ENCODE results near the gene DGKD.

Gene DGKD

DNA sequence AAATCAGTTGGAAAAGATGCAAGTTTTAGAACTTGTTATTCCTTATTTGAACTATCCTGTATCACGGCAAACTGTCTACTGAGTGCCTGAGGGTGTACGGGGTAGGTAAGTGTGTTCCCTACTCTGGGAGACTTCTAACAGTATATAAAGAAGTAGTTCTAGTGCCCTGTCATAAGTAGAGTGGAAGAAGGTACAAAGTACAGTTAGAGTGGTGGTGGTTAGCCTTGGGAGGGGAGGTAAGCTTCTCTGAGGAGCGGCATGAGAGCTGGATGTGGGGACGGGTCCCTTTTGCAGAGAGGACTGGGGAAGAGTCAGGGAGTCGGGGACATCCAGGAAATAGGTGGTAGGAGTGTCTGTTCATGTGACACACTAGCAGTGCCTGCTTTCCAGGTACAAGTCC lies 48.5 kb downstream of the DGKD start:
- no peak for DNase-seq (ENCODE audit: low read depth)
- H3K4me3 ChIP-seq (ENCODE audit: low read length): no peak overlapping the region
- TF ChIP-seq, protein P1, sequence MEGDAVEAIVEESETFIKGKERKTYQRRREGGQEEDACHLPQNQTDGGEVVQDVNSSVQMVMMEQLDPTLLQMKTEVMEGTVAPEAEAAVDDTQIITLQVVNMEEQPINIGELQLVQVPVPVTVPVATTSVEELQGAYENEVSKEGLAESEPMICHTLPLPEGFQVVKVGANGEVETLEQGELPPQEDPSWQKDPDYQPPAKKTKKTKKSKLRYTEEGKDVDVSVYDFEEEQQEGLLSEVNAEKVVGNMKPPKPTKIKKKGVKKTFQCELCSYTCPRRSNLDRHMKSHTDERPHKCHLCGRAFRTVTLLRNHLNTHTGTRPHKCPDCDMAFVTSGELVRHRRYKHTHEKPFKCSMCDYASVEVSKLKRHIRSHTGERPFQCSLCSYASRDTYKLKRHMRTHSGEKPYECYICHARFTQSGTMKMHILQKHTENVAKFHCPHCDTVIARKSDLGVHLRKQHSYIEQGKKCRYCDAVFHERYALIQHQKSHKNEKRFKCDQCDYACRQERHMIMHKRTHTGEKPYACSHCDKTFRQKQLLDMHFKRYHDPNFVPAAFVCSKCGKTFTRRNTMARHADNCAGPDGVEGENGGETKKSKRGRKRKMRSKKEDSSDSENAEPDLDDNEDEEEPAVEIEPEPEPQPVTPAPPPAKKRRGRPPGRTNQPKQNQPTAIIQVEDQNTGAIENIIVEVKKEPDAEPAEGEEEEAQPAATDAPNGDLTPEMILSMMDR (conservative IDR thresholded peaks at IDR 0.05; ENCODE audit: low read depth, low read length): no peak

DNA sequence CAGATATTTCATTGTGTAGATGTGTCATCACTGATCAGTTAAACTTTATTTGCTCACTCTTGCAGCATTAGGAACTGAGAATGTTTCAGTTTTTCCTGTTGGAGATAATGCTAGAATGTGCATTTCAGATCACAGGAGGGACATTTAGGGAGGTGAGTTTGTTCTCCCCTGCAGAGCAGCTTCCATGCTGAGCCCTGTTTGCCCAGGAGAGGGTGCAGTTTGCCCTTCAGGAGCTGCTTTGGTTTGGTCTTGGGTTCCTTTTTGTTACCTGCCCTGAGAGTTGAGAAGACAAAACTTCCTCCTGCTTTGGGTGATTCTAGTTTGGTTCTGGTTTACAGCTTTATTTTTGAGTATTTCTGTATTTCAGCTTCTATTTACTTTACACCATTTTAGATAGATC lies 49.9 kb downstream of the DGKD start:
- TF ChIP-seq, protein P1 (conservative IDR thresholded peaks at IDR 0.05; ENCODE audit: low read depth, low read length): peak; percentile 77
- DNase-seq (ENCODE audit: low read depth): no peak
- H3K4me3 ChIP-seq (ENCODE audit: low read length): no peak overlapping the region

DNA sequence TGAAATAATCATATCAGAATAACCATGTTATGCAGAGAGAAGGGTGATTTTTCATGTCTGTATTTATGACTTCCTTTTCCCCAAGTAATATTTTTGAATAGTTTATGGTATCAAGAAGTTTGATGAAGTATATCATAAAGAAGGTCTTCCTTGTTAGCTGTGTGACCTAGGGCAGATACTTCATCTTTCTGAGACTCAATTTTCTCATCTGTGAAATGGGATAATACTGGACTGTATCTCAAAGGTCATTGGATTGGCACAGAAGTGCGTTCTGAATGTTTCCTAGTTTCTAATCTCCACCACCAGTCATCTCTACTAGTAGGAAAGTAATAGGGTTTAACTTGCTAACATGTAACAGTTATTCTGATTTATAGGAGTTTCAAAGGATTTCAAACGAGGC lies 52.6 kb downstream of the DGKD start:
- DNase-seq (ENCODE audit: low read depth): no peak
- H3K4me3 ChIP-seq (ENCODE audit: low read length): no peak overlapping the region
- TF ChIP-seq, protein P1 (conservative IDR thresholded peaks at IDR 0.05; ENCODE audit: low read depth, low read length): no peak

DNA sequence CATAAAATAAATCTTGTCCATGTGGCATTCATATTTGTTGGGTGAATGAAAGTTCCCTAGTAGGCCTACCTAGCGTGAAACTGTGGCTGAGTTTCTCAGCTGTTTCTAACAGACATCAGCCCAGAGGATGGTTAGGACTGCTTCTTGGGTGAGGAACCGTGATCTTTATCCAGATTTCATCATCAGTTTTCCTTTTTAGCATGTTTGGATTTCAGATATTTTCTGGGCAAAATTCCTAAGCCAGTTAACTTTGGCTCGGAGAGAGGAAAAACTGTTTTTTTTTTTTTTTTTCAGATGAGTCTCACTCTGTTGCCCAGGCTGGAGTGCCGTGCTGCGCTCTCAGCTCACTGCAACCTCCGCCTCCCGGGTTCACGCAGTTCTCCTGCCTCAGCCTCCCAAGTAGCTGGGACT lies 53.5 kb downstream of the DGKD start:
- no peak for DNase-seq (ENCODE audit: low read depth)
- H3K4me3 ChIP-seq (ENCODE audit: low read length): no peak overlapping the region

DNA sequence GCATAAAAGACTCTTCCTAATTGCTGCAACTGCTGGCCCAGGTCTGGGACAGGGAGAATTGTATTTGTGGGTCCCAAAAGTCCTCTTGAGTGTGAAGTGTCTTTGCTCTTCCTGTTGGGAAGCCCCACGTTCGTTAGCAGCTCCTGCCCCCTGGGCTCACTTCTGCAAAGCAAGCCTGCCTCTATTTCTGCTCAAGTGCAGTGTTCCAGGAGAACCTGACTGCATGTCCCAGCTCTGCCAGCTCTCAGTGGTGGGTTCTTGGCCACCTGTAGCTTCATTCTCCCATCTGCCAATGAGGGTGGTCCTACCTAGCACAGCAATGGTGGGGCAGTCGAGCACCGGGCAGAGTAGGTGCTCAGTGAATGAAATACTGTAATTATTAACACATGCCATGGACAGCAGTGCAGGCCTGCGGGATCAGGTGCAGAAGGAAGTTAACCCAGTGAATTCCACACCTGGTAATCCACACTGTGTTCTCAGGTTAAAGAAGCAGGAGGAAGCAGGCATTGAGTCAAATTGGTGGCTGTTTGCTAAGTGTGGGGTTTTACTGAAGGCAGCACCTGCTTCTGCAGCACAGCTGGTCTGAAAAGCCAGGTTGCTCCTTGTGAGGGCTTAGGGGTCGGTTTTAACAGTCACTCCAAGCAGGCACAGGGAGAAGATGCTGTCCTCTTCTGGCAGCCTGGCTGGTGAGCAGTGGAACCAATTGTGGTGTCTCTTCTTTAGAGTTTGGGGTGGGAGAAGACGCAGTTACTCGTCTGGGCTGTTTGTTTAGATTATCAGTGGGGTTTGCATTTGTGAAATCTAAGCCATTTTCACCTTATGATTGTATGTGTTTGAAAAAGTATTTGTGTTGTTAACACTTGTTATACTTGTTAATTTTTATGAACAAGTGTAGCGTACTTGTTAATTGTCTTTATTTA lies 54.3 kb downstream of the DGKD start:
- no peak for DNase-seq (ENCODE audit: low read depth)
- TF ChIP-seq, protein P1 (conservative IDR thresholded peaks at IDR 0.05; ENCODE audit: low read depth, low read length): no peak
- no peak overlapping the region for H3K4me3 ChIP-seq (ENCODE audit: low read length)

More for the DNA sequence above, 53.5 kb downstream of the DGKD start:
- TF ChIP-seq, protein P1 (conservative IDR thresholded peaks at IDR 0.05; ENCODE audit: low read depth, low read length): no peak

DNA sequence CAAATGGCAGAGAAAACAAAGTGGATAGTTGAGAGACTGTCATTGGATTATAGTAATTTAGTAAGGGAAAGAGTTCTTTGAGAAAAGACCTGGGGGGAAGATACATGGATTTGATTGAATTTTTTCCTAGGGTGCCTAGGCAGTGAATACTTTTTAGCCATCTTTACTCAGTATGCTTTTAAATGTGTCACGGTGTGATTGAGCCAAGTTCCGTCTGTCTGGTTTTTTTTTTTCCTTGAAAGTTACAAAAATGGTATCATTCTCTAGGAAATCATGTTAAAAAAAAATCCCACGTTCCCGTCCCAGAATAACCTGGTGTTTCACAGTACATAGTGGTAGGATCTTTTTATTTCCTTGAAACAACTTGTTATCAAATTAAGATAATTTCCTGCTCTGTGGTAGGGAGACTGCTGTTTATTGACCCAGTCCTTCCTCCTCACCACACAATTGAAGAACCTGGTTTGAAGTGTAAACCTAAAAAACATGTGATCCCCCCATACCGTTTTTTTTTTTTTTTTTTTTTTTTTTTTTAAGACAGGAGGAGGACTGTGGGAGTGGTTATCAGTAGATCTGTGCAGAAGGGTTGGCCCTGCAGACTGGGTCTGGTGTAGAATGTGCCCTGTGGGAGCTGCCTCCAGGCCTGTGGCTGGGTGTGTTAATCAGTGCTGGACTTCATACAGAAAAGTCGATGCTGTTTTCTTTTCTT lies 55.1 kb downstream of the DGKD start:
- DNase-seq (ENCODE audit: low read depth): no peak
- no peak overlapping the region for H3K4me3 ChIP-seq (ENCODE audit: low read length)
- TF ChIP-seq, protein P1 (conservative IDR thresholded peaks at IDR 0.05; ENCODE audit: low read depth, low read length): no peak
